Measurements from ENCODE around the gene USP43. TPM values are rescaled to one million over a fixed set of nuclear protein-coding genes. Genes with fewer than 3 reads are reported as not detected.
A peak's percentile ranks its signal among the peaks of the same experiment; 100 is the strongest.

USP43 gene
- polyA plus RNA-seq, 1 of the 3 experiments (the other 2 are of a cell fraction), result 0.07 TPM

DNA sequence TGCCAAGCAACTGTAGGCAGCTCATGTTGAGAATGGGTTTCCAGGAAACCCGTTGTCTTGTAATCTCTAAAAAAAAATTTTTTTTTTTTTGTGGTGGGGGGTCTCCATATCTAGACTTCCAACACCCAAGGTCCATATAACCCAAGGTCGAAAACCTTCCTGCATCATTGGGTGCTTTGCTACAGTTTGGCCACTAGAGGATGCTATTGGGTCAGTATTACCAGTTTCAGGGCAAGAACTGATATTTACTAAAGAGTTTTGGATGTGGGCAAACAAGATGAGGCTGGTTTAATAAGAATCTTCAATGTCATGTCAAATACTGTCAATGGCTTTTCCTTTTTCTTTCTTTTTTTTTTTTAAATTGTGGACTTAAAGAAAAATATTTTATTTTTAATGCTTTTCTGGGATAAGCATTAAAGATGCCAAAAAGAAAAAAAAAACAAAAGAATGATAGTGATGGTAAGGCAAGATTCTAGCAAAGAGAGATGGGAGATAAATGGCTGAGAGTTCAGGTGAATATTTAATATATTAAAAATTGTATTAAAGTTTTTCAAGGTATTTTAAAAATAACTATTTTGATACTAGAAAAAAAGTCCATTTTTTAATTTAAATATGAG, 83.8 kb downstream of the USP43 start:
- no peak overlapping the region for H3K9ac ChIP-seq
- H3K36me3 ChIP-seq (replicated peaks in 1 of 2; ENCODE audit: control insufficient read depth in 1 of 2, insufficient read depth in 2 of 2, low read length in 1 of 2), result no peaks in the 10 kb centered on the region
- H3K79me2 ChIP-seq (ENCODE audit: insufficient read depth), result no peaks in the 10 kb centered on the region
- no peaks in the 10 kb centered on the region for H3K4me1 ChIP-seq (ENCODE audit: control insufficient read depth in 1 of 2, insufficient read depth in 2 of 2, low read depth in 1 of 2, low read length in 1 of 2)
- H3K9me2 ChIP-seq, result no peaks in the 10 kb centered on the region
- no peaks in the 10 kb centered on the region for H3F3A ChIP-seq (replicated peaks; ENCODE audit: insufficient read depth)
- WGBS (ENCODE audit: low lambda C conversion rate), result 2% methylated on average over 2 of the region's 2 CpGs
- no peak overlapping the region for H2AFZ ChIP-seq (ENCODE audit: low read depth)
- DNase-seq, result peak; percentile 63
- peak overlapping the region in 1 of 2 experiments; percentile 41; a peak in 1 of 4 replicates for H3K4me3 ChIP-seq (ENCODE audit: low read depth in 2 of 2, low read length in 1 of 2)
- TF ChIP-seq, protein P1, sequence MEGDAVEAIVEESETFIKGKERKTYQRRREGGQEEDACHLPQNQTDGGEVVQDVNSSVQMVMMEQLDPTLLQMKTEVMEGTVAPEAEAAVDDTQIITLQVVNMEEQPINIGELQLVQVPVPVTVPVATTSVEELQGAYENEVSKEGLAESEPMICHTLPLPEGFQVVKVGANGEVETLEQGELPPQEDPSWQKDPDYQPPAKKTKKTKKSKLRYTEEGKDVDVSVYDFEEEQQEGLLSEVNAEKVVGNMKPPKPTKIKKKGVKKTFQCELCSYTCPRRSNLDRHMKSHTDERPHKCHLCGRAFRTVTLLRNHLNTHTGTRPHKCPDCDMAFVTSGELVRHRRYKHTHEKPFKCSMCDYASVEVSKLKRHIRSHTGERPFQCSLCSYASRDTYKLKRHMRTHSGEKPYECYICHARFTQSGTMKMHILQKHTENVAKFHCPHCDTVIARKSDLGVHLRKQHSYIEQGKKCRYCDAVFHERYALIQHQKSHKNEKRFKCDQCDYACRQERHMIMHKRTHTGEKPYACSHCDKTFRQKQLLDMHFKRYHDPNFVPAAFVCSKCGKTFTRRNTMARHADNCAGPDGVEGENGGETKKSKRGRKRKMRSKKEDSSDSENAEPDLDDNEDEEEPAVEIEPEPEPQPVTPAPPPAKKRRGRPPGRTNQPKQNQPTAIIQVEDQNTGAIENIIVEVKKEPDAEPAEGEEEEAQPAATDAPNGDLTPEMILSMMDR (IDR thresholded peaks at IDR 0.05), result peak; percentile 99
- no peak for TF ChIP-seq IRF3 (IDR thresholded peaks at IDR 0.05; ENCODE audit: low read depth, low read length)
- TF ChIP-seq NRF1 (IDR thresholded peaks at IDR 0.05; ENCODE audit: low read depth, low read length), result no peak
- TF ChIP-seq RAD21 (IDR thresholded peaks at IDR 0.05; ENCODE audit: low read length), result peak; percentile 77
- peak; percentile 49 for TF ChIP-seq SMC3 (IDR thresholded peaks at IDR 0.05; ENCODE audit: low read depth, low read length)
- TF ChIP-seq CHD2 (IDR thresholded peaks at IDR 0.05; ENCODE audit: low read length, partially characterized antibody), result no peak
- TF ChIP-seq YY1 (IDR thresholded peaks at IDR 0.05; ENCODE audit: low read depth), result no peak
- TF ChIP-seq NFIC (IDR thresholded peaks at IDR 0.05; ENCODE audit: borderline replicate concordance), result no peak
- TF ChIP-seq GABPA (IDR thresholded peaks at IDR 0.05; ENCODE audit: low read depth), result no peak
- TF ChIP-seq JUND (IDR thresholded peaks at IDR 0.05), result no peak
- TF ChIP-seq SIN3A (IDR thresholded peaks at IDR 0.05; ENCODE audit: borderline replicate concordance, low read depth, low read length), result no peak
- no peaks in the 10 kb centered on the region for H4K20me1 ChIP-seq (ENCODE audit: insufficient read depth)
- no peak overlapping the region for H3K27ac ChIP-seq (ENCODE audit: low read depth in 2 of 2, low read length in 1 of 2)
- H3K9me3 ChIP-seq, result no peaks in the 10 kb centered on the region
- POLR2A ChIA-PET, result no interaction called here
- H3K4me2 ChIP-seq, result no peak overlapping the region
- H3K27me3 ChIP-seq (ENCODE audit: insufficient read depth), result peaks cover 48% of the 10 kb centered on the region
- CTCF ChIA-PET, result interaction anchor here (0.6 to 1.4 kb wide), 20 partner anchors 8 to 1886 kb away, joined by 3 to 12 read pairs (median 4); partner anchors contain the start of gene STX8

DNA sequence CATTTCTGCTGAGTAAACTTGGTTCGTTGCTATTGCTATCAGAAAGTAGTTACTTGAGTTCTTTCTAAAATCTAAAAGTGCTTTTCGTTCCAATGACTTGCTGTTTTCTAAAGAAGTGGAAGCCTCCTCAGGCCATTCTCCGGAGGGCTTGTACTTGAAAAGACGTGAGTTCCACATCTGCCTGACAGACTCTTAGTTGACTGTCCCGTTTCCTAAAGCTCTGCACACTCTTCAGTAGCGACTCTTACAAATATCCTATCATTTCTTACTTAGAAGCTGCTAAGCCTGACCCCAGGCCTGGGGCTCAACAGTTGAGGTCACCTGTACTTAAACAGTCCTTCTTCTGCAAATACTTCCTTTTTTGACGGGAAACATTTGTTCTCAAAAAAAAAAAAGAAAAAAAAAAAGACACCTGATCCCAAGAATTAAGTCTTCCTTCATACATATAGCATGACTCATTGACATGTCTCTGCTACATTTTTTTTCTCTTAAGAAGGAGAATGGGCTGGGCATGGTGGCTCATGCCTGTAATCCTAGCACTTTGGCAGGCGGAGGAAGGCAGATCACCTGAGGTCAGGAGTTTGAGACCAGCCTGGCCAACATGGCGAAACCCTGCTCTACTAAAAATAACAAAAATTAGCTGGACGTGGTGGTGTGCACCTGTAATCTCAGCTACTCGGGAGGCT, 84.6 kb downstream of the USP43 start:
- no peaks in the 10 kb centered on the region for H4K20me1 ChIP-seq (ENCODE audit: insufficient read depth)
- H3K27me3 ChIP-seq (ENCODE audit: insufficient read depth), result peaks cover 41% of the 10 kb centered on the region
- ChIA-PET CTCF (interaction anchor here (0.6 to 0.8 kb wide), 3 partner anchors 10 to 71 kb away, joined by 3 to 4 read pairs (median 3); no protein-coding TSS in a partner anchor), POLR2A (no interaction called here)
- H3K36me3 ChIP-seq (replicated peaks in 1 of 2; ENCODE audit: control insufficient read depth in 1 of 2, insufficient read depth in 2 of 2, low read length in 1 of 2), result no peaks in the 10 kb centered on the region
- no peak for DNase-seq
- no peaks in the 10 kb centered on the region for H3K79me2 ChIP-seq (ENCODE audit: insufficient read depth)
- no peaks in the 10 kb centered on the region for H3K4me1 ChIP-seq (ENCODE audit: control insufficient read depth in 1 of 2, insufficient read depth in 2 of 2, low read depth in 1 of 2, low read length in 1 of 2)
- no peak overlapping the region for H3K4me3 ChIP-seq (ENCODE audit: low read depth in 2 of 2, low read length in 1 of 2)
- no peak overlapping the region for H3K27ac ChIP-seq (ENCODE audit: low read depth in 2 of 2, low read length in 1 of 2)
- no peaks in the 10 kb centered on the region for H3F3A ChIP-seq (replicated peaks; ENCODE audit: insufficient read depth)
- H3K9ac ChIP-seq, result no peak overlapping the region
- TF ChIP-seq, protein P2, sequence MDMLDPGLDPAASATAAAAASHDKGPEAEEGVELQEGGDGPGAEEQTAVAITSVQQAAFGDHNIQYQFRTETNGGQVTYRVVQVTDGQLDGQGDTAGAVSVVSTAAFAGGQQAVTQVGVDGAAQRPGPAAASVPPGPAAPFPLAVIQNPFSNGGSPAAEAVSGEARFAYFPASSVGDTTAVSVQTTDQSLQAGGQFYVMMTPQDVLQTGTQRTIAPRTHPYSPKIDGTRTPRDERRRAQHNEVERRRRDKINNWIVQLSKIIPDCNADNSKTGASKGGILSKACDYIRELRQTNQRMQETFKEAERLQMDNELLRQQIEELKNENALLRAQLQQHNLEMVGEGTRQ (IDR thresholded peaks at IDR 0.05; ENCODE audit: borderline replicate concordance, low read depth, low read length), result no peak
- TF ChIP-seq EP300 (IDR thresholded peaks at IDR 0.05; ENCODE audit: borderline replicate concordance in 1 of 2, low read depth in 1 of 2, low read length in 1 of 2) (no peak), MEF2A (IDR thresholded peaks at IDR 0.05; ENCODE audit: borderline replicate concordance, low read depth) (no peak), YY1 (IDR thresholded peaks at IDR 0.05; ENCODE audit: low read depth) (no peak), NFIC (IDR thresholded peaks at IDR 0.05; ENCODE audit: borderline replicate concordance) (no peak), TCF12 (IDR thresholded peaks at IDR 0.05) (no peak), NRF1 (IDR thresholded peaks at IDR 0.05; ENCODE audit: low read depth, low read length) (no peak), SMC3 (IDR thresholded peaks at IDR 0.05; ENCODE audit: low read depth, low read length) (no peak), RCOR1 (IDR thresholded peaks at IDR 0.05; ENCODE audit: low read length) (no peak), ELF1 (IDR thresholded peaks at IDR 0.05) (no peak)
- no peaks in the 10 kb centered on the region for H3K9me3 ChIP-seq
- H2AFZ ChIP-seq (ENCODE audit: low read depth), result no peak overlapping the region
- H3K4me2 ChIP-seq, result no peak overlapping the region
- 17% methylated on average over 11 of the region's 11 CpGs for WGBS (ENCODE audit: low lambda C conversion rate)
- no peaks in the 10 kb centered on the region for H3K9me2 ChIP-seq
